Measurements from ENCODE around the gene LGALS7B. TPM values are rescaled to one million over a fixed set of nuclear protein-coding genes. Genes with fewer than 3 reads are reported as not detected.
A peak's percentile ranks its signal among the peaks of the same experiment; 100 is the strongest.
"Not testable (repeated sequence)": the region's sequence is repeated elsewhere in the genome, so short reads cannot be mapped to it uniquely, and the experiment has no call there.

Gene LGALS7B
- total RNA-seq, 1 donor from 2014 or later, result not detected

DNA sequence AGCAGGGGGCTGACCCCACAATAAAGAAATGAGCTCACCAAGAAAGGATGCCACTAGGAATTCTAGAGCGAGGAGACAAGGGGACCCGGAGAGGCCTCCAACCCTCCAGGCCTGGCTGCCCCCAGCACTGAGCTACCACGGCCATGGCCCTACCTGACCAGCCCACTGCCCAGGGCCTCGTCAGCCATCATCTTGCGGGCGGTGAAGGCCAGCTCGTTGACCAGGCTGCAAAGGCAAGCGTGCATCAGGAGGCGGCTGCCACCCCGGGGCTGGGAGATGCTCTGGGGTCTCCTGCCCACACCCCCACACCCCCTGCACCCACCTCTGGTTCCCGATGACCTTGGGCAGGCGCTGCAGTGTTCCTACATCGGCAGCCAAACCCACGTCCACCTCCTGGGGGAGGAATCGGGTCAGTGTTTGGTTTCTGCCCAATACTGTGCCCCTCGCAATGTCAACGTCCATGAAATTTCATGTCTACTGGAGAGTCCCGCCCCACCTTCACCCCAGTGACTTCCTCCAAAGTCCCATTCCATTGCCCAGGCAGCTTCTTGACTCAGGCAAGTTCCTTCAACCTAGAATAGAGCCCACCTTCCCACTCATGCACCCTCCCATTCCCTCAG, 27.2 kb downstream of the LGALS7B start:
- no peak for DNase-seq (ENCODE audit: low read depth)

DNA sequence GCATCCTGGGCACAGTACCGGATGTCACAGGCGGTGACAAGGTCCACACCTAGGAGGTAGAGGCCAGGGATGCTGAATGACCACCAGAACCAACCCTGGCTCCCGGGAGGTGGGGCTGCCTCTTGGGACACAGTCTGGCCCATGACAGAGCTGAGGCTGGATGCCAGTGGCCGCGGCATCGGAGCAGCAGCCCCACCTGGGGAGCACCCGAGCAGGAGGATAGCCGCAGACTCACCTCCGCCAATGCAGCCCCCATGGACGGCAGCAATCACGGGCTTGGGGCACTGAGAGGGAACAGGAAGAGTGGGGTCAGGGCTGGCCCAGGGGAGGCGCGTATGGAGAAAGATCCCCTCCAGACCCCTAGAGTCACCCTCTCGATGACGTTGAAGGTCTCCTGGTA, 28.1 kb downstream of the LGALS7B start:
- DNase-seq (ENCODE audit: low read depth), result no peak

DNA sequence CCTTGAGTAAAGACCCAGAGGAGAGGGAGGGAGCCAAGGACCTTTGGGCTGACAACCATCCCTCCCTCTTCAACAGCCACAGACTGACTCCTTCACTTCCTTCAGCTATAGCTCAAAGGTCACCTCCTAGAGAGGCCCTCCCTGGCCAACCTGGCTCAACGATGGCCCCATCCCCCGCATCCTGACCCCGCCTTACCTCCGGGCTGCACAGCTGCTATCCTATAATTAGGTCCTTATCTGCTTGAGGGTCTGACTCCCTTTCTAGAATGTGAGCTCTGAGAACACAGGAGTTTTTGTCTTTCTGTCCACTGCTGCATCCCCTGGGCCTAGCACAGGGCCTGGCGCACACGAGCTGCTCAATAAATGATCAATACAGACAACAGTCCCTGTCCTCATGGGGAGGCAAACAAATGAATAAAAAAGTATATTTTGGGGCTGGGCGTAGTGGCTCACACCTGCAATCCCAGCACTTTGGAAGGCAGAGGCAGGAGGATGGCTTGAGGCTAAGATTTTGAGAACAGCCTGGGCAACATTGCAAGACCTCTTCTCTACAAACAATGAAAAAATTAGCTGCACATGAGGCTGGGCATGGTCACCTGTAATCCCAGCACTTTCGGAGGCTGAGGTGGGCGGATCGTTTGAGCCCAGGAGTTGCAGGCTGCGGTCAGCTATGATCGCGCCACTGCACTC, 30.4 kb downstream of the LGALS7B start:
- peak; percentile 38 for DNase-seq (ENCODE audit: low read depth)

DNA sequence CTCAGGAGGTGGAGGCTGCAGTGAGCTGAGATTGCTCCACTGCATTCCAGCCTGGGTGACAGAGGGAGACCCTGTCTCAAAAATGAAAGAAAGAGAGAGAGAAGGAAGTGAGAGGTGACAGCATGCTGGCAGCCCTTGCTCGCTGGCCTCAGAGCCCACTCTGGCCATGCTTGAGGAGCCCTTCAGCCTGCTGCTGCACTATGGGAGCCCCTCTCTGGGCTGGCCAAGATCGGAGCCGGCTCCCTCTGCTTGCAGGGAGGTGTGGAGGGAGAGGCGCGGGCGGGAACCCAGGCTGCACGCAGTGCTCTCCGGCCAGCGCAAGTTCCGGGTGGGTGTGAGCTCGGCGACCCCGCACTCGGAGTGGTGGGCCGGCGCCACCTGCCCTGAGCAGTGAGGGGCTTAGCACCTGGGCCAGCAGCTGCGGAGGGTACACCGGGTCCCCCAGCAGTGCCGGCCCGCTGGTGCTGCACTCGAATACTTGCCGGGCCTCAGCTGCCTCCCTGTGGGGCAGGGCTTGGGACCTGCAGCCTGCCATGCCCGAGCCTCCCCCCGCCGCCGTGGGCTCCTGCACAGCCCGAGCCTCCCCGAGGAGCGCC, 32.3 kb downstream of the LGALS7B start:
- DNase-seq (ENCODE audit: low read depth), result not testable (repeated sequence)

DNA sequence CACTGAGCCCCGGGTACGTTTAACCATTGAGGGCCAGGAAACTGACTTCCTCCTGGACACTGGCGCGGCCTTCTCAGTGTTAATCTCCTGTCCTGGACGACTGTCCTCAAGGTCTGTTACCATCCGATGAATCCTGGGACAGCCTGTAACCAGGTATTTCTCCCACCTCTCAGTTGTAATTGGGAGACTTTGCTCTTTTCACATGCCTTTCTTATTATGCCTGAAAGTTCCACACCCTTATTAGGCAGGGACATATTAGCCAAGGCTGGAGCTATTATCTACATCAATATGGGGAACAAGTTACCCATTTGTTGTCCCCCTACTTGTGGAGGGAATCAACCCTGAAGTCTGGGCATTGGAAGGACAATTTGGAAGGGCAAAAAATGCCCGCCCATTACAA, 36.9 kb downstream of the LGALS7B start:
- DNase-seq (ENCODE audit: low read depth), result not testable (repeated sequence)

DNA sequence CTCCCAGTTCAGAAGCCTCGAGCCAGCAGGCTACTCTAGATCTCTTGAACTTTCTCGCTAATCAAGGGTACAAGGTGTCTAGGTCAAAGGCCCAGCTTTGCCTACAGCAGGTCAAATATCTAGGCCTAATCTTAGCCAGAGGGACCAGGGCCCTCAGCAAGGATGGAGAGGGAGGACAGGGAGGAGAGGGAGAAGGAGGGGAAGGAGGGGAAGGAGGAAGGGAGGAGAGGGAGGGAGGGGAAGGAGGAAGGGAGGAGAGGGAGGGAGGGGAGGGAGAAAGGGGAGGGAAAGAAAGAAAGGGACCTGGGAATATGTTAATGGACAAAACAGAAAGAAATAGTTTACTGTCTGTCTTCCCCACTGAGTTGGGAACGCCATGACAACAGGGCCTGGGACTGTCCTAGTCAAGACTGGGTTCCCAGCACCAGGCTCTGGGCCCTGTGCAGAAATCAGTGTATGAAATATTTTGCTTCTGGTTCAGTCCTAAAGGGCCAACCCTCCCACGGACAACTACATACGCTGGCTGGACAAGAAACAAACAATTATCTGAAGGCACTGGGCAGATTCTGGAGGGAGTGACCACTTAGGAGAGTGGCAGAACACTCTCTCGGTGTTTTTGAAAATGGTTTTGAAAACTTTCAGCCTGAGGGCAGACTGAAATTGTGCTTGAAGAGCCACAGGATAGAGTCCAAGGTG, 38.0 kb downstream of the LGALS7B start:
- DNase-seq (ENCODE audit: low read depth), result no peak

DNA sequence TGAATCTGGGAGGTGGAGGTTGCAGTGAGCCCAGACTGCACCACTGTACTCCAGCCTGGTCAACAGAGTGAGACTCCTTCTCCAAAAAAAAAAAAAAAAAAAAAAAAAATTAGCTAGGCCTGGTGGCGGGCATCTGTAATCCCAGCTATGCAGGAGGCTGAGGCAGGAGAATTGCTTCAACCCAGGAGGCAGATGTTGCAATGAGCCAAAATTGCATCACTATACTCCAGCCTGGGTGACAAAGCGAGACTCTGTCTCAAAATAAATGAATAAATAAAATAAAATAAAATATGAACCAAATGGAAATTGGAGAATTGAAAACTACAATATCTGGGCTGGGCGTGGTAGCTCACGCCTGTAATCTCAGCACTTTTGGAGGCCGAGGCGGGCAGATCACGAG, 40.2 kb downstream of the LGALS7B start:
- not testable (repeated sequence) for DNase-seq (ENCODE audit: low read depth)

DNA sequence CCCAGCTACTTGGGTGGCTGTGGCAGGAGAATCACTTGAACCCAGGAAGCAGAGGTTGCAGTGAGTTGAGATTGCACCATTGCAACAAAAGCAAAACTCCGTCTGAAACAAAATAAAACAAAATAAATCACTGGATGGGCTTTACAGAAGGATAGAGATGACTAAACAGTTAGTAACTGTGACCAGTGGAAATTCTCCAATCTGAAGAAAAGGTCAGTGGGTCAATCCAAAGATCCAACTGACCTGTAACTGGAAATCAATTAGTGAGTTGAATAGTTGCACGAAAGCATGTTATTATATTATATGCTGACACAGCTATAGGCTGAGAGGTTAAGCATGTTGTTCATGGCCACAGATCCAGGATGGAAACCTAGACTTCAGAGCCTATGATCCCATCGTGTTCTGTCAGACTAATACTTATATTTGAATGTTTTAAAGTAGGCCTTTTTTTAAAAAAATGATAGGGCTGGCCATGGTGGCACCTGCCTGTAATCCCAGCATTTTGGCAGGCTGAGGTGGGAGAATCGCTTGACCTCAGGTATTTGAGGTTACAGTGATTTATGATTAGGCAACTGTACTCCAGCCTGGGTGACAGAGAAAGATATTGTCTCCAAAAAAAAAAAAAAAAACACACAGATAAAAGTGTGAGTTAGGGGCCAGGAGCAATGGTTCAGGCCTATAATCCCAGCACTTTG, 41.2 kb downstream of the LGALS7B start:
- DNase-seq (ENCODE audit: low read depth), result no peak

DNA sequence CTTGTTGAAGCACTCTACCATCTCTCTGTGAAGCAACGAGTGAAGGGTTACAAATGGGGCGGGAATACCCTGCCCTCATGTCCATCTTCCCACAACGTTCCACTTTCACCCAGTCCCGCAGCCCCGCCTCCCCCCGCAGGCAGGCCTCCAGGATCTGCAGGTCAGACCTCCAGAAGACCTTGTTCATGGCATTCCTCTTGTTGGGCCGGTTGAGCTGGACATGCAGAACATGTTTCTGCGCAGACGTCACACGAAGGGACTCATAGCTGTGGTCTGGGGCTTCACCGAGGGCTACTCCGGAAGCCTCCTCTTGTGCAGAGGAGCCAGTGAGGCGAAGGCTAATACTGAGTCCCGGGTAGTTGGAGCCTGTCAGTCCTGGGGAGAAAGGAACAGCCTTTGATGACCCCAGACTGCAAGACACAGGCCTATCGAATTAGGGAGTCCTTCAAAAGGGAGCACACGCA, 42.2 kb downstream of the LGALS7B start:
- DNase-seq (ENCODE audit: low read depth), result peak; percentile 91

DNA sequence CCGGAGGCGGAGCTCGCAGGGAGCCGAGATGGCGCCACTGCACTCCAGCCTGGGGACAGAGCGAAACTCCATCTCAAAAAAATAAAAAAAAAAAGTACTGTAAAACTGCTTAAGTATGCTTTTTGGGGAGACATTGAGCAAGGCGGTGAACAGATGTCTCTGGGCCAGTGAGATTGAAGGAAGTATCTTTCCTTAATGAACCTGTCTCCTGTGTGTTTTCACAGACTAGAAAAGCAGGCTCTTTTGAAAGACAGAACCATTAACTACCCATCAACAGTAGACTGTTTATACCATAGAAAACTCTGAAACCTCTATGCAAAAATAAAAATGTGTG, 44.1 kb downstream of the LGALS7B start:
- no peak for DNase-seq (ENCODE audit: low read depth)

DNA sequence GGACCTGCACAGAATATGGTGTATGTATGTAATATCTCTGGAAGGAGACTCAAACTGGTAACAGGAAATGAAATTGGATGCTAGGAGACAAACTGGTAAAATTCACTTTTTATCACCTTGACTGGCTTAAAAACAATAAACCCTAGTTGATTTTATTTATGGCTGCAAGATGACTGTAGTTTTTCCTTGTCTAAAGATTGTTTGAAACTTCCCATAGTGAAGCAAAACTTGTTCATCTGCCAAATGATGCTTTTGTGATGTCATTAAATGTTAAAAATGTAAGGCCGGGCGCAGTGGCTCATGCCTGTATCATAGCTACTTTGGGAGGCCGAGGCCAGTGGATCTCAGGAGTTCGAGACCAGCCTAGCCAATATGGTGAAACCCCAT, 45.1 kb downstream of the LGALS7B start:
- no peak for DNase-seq (ENCODE audit: low read depth)

DNA sequence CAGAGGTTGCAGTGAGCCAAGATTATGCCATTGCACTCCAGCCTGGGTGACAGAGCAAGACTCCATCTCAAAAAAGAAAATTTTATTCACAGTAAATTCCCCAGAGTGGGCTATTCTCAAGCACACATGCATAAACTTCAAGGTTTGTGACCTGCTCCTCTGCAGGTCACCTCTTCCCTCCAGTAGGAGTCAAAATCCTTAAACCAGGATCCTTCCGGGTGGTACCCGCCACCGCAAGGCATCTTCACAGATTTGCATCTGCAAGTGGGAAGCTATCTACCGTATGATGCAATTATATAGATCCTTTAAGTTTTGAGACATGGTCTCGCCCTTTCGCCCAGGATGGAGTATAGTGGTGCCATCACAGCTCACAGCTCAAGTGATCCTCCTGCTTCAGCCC, 45.6 kb downstream of the LGALS7B start:
- DNase-seq (ENCODE audit: low read depth), result no peak

DNA sequence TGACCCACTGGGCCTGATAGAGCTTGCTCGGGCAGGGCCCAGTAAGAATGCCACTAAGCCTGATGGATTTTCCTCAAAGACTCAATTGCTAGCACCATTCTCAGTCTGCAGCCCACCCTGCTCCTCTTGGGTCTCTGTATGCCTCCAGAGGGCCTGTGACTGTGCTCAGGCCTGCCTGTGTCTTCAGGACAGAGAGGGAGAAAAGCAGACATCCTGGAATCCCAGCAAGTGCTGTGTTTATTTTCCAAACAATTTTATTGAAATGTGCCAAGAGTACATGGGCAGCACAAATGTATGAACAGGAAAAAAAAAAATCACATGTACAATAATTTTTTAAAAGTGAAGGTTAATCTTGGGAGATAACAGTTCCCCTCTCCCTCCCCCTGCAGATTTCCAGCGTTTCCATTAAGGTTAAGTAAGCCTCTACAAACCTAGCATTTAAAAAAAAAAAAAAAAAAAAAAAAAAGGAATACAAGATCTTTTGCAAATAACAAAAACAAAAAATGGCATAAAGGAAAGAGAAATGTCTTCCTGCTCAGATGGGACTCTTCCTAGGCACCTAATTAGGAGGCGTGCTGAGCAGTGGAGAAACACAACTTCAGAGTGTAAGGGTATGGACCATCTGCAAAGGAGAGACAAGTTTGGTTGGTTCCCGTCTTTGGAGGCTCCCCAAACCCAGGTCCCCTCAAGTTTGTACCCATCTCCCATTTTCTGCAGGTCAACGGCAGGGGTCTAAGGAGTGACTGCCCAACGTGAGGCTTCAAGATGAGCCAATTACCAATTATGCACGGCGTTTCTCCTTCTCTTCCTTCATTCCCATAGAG, 47.4 kb downstream of the LGALS7B start:
- DNase-seq (ENCODE audit: low read depth), result no peak

DNA sequence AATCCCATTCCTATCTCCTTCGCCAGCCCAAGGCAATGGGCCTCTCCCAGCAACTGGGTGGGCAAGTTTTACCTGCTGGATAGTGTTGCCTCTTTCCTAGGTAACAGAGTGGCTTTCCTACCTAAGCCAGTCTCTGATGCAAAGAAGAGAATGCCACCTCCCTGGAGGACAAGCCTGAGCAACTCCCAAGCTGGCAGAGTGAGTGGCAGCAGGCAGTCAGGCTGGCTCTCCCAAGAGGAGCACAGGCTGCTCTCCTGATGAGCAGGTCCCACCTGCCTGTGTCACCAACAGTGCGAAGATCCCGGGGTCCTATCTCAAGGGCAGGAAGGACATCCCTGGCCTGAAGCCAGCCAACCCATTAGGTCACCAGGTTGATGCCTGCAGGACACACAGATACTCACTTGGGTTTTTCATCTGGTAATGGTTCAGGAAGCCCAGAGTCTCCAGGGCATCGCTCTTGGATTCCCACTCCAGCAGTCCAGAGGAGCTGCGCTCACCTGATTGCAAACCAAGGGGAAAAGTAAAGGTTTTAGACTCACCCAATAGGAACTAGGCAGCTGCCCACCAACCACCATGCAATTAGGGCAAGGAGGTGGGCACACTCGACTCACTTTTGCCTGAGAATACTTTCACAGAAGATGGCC, 48.1 kb downstream of the LGALS7B start:
- no peak for DNase-seq (ENCODE audit: low read depth)

DNA sequence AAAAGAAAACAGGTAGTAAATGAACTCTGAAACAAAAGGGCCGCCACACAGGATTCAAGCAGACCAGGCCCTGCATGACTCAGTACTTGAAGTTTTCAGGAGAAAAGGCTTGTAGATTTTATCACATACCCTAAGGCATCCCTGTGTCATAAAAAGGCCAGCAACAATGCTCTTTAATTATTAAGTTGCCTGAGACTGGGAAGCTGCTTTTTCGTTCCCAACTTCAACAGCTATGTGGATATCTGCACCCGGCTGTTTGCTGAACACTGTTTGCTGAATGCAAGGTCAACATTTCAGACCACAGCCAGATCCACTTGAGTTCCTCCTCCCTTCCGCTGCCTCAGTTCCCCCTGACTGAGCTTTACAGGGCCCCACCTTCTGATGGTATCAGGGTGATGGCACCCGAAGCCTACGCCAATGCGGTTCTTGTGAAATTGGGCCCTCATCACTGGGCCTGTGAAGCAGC, 48.7 kb downstream of the LGALS7B start:
- DNase-seq (ENCODE audit: low read depth), result no peak

DNA sequence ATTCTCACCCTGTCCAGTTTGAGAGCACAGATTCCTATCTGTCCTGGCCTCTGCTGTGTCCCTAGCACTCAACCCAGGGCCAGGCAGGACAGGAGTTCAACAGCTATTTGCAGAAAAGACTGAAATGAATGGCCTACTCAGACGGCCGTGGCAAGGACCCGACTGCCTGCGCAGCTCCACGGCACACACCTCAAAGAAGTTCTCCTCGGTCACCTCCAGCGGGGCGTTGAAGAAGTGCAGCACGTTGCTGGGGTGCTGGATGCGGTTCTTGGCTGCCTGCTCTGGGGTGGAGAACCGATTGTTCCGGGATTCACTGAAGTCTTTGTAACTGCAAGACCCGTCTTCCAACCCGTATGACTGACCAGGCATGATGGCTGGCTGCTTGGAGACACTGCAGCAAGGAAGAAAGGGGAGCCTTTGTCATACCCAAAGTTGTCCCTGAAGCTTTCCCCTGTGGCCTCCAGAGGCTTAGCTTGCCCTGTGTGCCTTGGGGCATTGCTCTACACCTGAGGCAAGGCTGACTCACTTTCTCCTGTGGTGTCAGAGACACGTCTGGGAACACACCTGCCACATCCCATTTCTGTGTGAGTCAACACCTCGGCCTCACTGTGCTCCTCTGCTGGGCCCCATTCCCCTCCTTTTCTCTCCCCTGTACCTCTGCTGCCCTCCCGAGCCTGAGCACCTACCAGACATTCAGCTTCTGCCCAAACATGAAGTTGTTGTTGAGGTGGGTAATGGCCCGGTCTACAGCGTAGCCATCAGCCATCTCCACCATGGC, 49.4 kb downstream of the LGALS7B start:
- no peak for DNase-seq (ENCODE audit: low read depth)

DNA sequence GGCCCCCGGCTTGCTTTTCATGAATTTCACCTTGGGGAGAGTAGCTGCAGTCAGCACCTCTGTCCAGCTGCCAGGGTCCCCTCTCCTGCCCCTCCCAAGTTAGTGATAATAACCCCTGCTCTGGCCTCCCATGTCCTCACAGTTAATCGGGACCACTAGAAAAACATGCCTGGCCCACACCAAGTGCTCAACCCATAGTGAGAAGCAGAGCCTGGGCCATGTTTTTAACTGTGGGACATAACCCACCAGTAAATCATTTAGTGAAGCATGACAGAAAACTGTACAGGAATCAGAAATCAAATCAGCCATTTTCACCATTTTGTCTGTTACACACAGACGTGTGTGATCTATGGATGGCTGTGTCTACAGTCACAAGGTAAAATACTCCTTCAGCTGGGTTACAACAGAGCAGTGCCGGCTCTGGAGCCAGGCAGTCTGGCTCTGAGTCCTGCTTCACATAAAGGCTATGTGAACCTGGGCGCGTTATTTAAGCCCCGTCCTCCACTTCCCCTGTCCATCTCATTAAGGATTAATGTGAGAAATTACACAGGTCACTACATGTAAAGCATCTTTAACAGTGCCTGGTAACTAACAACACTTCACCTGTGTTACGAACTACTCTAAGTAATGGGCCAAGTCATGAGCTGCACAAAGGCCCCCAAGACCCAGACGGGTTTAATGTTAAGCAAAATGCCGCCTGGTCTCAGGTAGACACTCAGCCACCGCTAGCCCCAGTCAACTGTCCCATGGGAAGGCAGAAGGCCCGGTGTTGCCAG, 50.2 kb downstream of the LGALS7B start:
- no peak for DNase-seq (ENCODE audit: low read depth)

DNA sequence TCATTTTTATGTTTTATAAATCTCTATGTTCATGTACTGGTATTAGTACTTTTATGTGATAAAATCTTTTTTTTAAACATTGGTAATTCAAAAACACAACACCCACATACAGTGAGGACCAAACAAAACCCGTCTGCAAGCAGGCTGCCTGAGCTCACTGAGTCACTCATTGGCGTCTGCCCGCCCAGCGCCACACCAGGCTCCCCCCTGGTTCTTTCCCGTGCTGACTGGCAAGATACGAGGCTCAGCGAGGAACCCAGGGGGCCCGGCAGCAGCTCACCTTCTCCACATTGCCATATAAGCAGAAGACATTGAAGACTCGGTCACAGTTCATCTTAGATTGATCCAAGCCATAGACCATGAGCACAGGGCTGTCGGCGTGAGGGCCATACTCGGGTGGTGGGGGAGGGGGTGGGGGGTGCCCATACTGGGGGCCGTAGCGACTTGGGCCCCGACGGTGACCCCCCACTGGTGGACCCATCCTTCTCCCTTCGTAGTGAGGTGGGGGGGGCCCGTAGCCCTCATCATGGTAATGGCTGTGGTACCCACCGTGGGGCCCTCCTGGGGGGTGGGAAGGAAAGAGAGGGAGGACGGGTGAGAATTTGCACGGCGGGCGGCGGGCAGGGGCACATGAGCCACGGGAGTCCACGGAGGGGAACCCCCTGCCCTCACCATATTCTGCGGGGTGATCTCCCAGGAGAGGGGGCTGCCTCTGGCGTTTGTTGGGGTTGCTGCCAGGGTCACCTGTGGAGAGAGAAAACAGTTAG, 51.0 kb downstream of the LGALS7B start:
- DNase-seq (ENCODE audit: low read depth), result no peak
